Osteocyte (in vitro differentiated cells): ENCODE measurements around the gene POLR3H. TPM values are rescaled to one million over a fixed set of nuclear protein-coding genes. Genes with fewer than 3 reads are reported as not detected.

ENCODE experiments used
- DNase-seq: peaks from one replicate; pipeline ENCODE4 v3.0.0; 2021; ENCODE audit warnings: mixed read lengths; ENCODE audit not compliant: unreplicated experiment; ENCODE audit errors: extremely low spot score
- H3K27ac Mint-ChIP-seq: one replicate; pipeline ENCODE4 v1.8.0; 2021; ENCODE audit warnings: mild to moderate bottlenecking, mixed read lengths; ENCODE audit not compliant: unreplicated experiment
- H3K27me3 Mint-ChIP-seq: one replicate; pipeline ENCODE4 v1.8.0; 2021; ENCODE audit warnings: mixed read lengths; ENCODE audit not compliant: unreplicated experiment
- H3K36me3 Mint-ChIP-seq: one replicate; pipeline ENCODE4 v1.8.0; 2021; ENCODE audit warnings: mixed read lengths; ENCODE audit not compliant: unreplicated experiment
- H3K4me1 Mint-ChIP-seq: one replicate; pipeline ENCODE4 v1.8.0; 2021; ENCODE audit warnings: mixed read lengths; ENCODE audit not compliant: unreplicated experiment
- H3K4me3 Mint-ChIP-seq: one replicate; pipeline ENCODE4 v1.8.0; 2021; ENCODE audit warnings: mild to moderate bottlenecking, moderate library complexity, mixed read lengths; ENCODE audit not compliant: unreplicated experiment
- H3K9me3 Mint-ChIP-seq: one replicate; pipeline ENCODE4 v1.8.0; 2021; ENCODE audit warnings: mixed read lengths; ENCODE audit not compliant: unreplicated experiment
- CTCF ChIP-seq: fragments of 200-600 bp; sonication (generic); IDR thresholded peaks from 2 replicates; pipeline ENCODE4 v1.5.0; 2021; ENCODE audit warnings: antibody characterized with exemption, mild to moderate bottlenecking, moderate library complexity
- total RNA-seq: library from RNA; stranded (reverse); gene quantifications from 2 replicates; pipeline ENCODE4 v1.2.1, GENCODE V29; 2021

POLR3H gene
- total RNA-seq, 1 donor from 2014 or later, result 38.2 TPM

DNA sequence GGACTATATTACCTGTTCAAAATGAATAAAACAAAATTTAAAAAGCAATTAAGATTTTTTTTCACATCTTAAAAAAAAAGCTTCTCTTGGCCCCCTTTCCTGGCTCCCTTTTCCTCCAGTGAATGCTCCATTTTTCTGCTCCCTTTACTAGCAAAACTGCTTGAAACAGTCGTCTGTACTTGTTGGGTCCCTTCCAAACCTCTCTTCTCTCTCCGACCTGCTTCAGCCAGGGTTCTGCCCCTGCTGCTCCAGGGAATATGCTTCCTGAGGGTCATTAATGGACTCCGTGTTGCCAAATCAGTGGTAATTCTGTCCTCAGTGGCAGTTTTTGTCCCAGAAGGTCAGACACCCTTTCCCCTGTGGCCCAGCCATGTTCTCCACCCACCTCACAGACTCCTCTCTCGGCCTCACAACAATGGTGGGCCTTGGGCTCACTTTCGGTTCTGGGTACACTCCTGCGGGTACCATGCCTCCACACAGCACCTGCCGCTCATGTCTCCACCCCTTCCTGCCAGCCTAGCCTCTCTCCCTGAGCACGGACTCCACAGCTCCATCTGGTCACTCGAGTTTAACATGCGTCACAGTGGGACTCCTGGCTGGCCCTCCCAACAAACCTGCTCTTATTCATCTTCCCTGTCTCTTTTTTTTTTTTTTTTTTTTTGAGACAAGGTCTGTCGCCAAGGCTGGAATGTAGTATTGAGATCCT lies 7.8 kb upstream of the POLR3H start:
- no peak for DNase-seq
- TF ChIP-seq CTCF, result no peak
- Mint-ChIP-seq H3K4me3 (no peak overlapping the region), H3K36me3 (no peaks in the 10 kb centered on the region), H3K27me3 (no peaks in the 10 kb centered on the region), H3K27ac (no peak overlapping the region), H3K9me3 (no peaks in the 10 kb centered on the region), H3K4me1 (peaks cover 12% of the 10 kb centered on the region)

DNA sequence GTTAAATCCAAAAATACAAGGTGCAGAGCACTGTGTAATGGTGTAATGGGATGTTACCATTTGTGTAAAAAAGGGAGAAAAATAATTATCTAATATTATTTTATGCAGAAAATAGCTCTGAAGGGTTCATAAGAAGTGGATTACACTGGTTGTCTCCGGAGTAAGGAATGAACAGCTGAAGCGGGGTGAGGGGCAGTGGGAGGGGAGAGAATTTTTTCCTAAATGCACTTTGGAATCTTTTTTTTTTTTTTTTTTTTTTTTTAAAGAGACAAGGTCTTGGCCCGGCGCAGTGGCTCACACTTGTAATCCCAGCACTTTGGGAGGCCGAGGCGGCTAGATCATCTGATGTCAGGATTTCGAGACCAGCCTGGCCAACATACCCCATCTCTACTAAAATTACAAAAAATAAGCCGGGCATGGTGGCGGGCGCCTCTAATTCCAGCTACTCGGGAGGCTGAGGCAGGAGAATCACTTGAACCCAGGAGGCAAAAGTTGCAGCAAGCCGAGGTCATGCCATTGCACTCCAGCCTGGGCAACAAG lies 6.8 kb upstream of the POLR3H start:
- TF ChIP-seq CTCF, result no peak
- H3K9me3 Mint-ChIP-seq, result no peaks in the 10 kb centered on the region
- no peaks in the 10 kb centered on the region for H3K27me3 Mint-ChIP-seq
- DNase-seq, result no peak
- peaks cover 4% of the 10 kb centered on the region for H3K4me1 Mint-ChIP-seq
- no peak overlapping the region for H3K27ac Mint-ChIP-seq
- no peaks in the 10 kb centered on the region for H3K36me3 Mint-ChIP-seq
- H3K4me3 Mint-ChIP-seq, result no peak overlapping the region

DNA sequence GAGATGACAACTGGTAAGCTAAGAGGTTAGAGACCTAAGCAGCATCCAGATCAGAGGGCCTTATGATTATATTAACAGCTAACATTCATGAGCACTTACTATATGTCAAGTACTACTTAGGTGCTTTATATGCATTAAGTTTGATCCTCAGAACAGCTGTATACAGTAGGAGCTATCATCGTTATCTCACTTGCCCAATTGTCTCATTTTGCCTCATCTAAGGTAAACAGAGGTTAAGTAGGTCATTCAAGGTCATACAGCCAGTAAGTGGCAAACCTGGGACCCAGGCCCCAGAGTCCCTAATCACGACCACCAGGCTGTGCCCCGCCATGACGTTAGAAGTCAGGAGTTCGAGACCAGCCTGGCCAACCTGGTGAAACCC lies 4.6 kb upstream of the POLR3H start:
- no peak for TF ChIP-seq CTCF
- Mint-ChIP-seq H3K36me3 (no peaks in the 10 kb centered on the region), H3K9me3 (no peaks in the 10 kb centered on the region), H3K27me3 (no peaks in the 10 kb centered on the region), H3K4me1 (peaks cover 8% of the 10 kb centered on the region), H3K4me3 (no peak overlapping the region), H3K27ac (no peak overlapping the region)
- DNase-seq, result no peak

DNA sequence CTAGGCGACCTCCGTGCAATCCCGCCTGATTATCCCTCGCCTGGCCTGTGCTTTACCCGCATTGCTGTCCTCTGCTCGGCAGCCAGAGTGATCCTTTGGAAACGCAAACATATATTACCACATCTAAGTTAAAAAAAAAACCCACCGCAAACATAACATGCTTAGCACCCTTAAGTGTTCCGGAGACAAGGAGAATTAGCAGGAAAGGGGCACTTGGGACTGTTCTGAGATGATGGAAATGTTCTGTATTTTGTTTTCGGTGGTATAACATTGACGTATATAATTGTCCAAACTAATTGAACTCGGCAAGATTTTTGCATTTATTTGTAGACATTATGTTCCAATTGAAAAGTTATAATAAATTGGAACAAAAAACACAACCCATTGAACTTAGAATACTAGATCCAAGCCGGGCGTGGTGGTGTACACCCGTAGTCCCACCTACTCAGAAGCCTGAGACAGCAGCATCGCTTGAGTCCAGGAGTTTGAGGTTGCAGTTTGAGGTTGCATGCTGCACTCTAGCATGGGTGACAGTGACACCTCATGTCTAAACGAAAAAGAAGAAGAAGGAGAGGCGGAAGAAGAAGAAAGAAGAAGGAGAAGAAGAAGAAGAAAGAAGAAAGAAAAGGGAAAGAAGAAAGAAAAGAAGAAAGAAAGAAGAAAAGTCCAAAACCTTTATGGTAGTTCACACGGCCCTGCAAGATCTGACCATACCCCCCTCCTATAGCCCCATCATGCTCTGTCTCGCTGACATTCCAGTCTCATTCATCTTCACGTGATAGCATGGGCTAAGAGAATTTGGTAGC lies 604 bp upstream of the POLR3H start:
- peaks cover 32% of the 10 kb centered on the region for H3K4me1 Mint-ChIP-seq
- TF ChIP-seq CTCF, result no peak
- H3K27ac Mint-ChIP-seq, result peak overlapping the region; percentile 88
- peak overlapping the region; percentile 93 for H3K4me3 Mint-ChIP-seq
- no peaks in the 10 kb centered on the region for H3K27me3 Mint-ChIP-seq
- DNase-seq, result no peak
- H3K36me3 Mint-ChIP-seq, result no peaks in the 10 kb centered on the region
- no peaks in the 10 kb centered on the region for H3K9me3 Mint-ChIP-seq

GRCh38 chr22:41542224-41542623 lies 2.0 kb downstream of the POLR3H start:
- no peaks in the 10 kb centered on the region for H3K9me3 Mint-ChIP-seq
- no peak for TF ChIP-seq CTCF
- H3K27me3 Mint-ChIP-seq, result no peaks in the 10 kb centered on the region
- H3K4me1 Mint-ChIP-seq, result peaks cover 32% of the 10 kb centered on the region
- no peak overlapping the region for H3K27ac Mint-ChIP-seq
- peak overlapping the region; percentile 93 for H3K4me3 Mint-ChIP-seq
- peaks cover 3% of the 10 kb centered on the region for H3K36me3 Mint-ChIP-seq
- no peak for DNase-seq
